GM21367 (cell line): ENCODE measurements around the gene PER3.

Source experiments
- ATAC-seq: cut with Tn5 transposase; IDR thresholded peaks from one replicate; pipeline ENCODE4 v1.9.1; 2021; ENCODE audit not compliant: unreplicated experiment

Gene PER3

GRCh38 chr1:7831458-7831857 is 47.4 kb downstream of the PER3 start:
- ATAC-seq = no peak

GRCh38 chr1:7833035-7833434 is 48.9 kb downstream of the PER3 start:
- ATAC-seq = no peak

- ATAC-seq = no peak
Measured at GRCh38 chr1:7838714-7839113, 54.6 kb downstream of the PER3 start.

GRCh38 chr1:7839526-7839925 is 55.4 kb downstream of the PER3 start:
- no peak for ATAC-seq

- ATAC-seq = no peak
Measured at GRCh38 chr1:7842517-7842916, 58.4 kb downstream of the PER3 start.

- no peak for ATAC-seq
Measured at GRCh38 chr1:7845761-7846160, 61.7 kb downstream of the PER3 start.

- no peak for ATAC-seq
Measured at GRCh38 chr1:7846656-7847055, 62.6 kb downstream of the PER3 start.

GRCh38 chr1:7847599-7847998 is 63.5 kb downstream of the PER3 start:
- no peak for ATAC-seq

- ATAC-seq = no peak
Measured at GRCh38 chr1:7850786-7851185, 66.7 kb downstream of the PER3 start.

GRCh38 chr1:7852804-7853683 is 69.0 kb downstream of the PER3 start, which contains the start of gene UTS2:
UTS2 (minus strand) TSS chr1:7853065; CDS start chr1:7853003, 62 bp downstream.
- no peak for ATAC-seq

GRCh38 chr1:7853684-7854026 is 69.6 kb downstream of the PER3 start:
- ATAC-seq = no peak

- ATAC-seq = no peak
Measured at GRCh38 chr1:7856345-7856744, 72.3 kb downstream of the PER3 start.

- no peak for ATAC-seq
Measured at GRCh38 chr1:7857000-7857399, 72.9 kb downstream of the PER3 start.

GRCh38 chr1:7857985-7858384 is 73.9 kb downstream of the PER3 start:
- no peak for ATAC-seq

GRCh38 chr1:7859406-7859805 is 75.3 kb downstream of the PER3 start:
- ATAC-seq = no peak

GRCh38 chr1:7860130-7860529 is 76.0 kb downstream of the PER3 start:
- ATAC-seq = no peak

- no peak for ATAC-seq
Measured at GRCh38 chr1:7861452-7861851, 77.4 kb downstream of the PER3 start.

GRCh38 chr1:7862211-7863060 is 78.3 kb downstream of the PER3 start:
- ATAC-seq = no peak

- no peak for ATAC-seq
Measured at GRCh38 chr1:7863756-7864328, 79.8 kb downstream of the PER3 start.

GRCh38 chr1:7865978-7866377 is 81.9 kb downstream of the PER3 start:
- ATAC-seq = no peak

- ATAC-seq = no peak
Measured at GRCh38 chr1:7868070-7868780, 84.1 kb downstream of the PER3 start.
